ENCODE results near the gene AKT3.

The AKT3 gene

DNA sequence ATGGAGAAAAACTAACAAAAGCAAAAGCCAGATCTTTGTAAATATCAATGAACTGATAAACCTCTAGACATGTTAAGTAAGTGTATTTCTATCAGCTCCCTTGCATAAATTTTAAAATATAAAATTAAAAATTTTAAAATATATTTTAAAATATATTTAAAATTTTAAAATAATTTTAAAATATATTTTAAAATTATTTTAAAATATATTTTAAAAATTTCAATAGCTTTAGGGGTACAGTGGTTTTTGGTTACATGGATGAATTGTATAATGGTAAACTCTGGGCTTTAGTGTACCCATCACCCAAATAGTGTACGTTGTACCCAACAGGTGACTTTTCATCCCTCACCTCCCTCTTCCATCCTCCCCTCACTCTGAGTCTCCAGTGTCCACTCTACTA is 315.0 kb downstream of the AKT3 start:
- TF ChIP-seq ZFX (IDR thresholded peaks at IDR 0.05): no peak
- no peak for TF ChIP-seq CTCF (conservative IDR thresholded peaks at IDR 0.05)
- H3K27ac ChIP-seq: no peak overlapping the region

- TF ChIP-seq ZFX (IDR thresholded peaks at IDR 0.05) (no peak), CTCF (conservative IDR thresholded peaks at IDR 0.05) (no peak)
- no peak overlapping the region for H3K27ac ChIP-seq
Measured at GRCh38 chr1:243529512-243529911, 320.5 kb downstream of the AKT3 start.

DNA sequence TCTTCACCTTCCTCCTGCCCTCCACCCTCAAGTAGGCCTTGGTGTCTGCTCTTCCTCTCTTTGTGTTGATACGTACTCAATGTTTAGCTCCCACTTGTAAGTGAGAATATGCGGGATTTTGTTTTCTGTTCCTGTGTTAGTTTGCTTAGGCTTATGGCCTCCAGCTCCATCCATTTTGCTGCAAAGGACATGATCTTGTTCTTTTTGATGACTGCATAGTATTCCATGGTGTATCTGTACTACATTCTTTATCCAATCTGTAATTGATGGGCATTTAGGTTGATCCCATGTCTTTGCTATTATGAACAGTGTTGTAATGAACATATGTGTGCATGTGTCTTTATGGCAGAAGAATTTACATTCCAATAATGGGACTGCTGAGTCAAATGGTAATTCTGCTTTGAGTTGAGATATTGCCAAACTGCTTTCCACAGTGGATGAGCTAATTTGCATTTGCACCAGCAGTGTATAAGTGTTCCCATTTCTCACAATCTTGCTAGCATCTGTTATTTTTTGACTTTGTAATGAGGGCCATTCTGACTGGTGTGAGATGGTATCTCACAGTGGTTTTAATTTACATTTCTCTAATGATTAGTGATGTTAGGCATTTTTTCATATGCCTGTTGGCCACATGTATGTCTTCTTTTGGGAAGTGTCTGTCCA is 321.5 kb downstream of the AKT3 start:
- TF ChIP-seq ZFX (IDR thresholded peaks at IDR 0.05): no peak
- TF ChIP-seq CTCF (conservative IDR thresholded peaks at IDR 0.05): no peak
- H3K27ac ChIP-seq: no peak overlapping the region

- TF ChIP-seq CTCF (conservative IDR thresholded peaks at IDR 0.05): no peak
- H3K27ac ChIP-seq: no peak overlapping the region
Measured at GRCh38 chr1:243526180-243526579, 323.9 kb downstream of the AKT3 start.

GRCh38 chr1:243525085-243525487 is 325.0 kb downstream of the AKT3 start:
- no peak overlapping the region for H3K27ac ChIP-seq
- TF ChIP-seq CTCF (conservative IDR thresholded peaks at IDR 0.05): no peak
- TF ChIP-seq ZFX (IDR thresholded peaks at IDR 0.05): no peak

DNA sequence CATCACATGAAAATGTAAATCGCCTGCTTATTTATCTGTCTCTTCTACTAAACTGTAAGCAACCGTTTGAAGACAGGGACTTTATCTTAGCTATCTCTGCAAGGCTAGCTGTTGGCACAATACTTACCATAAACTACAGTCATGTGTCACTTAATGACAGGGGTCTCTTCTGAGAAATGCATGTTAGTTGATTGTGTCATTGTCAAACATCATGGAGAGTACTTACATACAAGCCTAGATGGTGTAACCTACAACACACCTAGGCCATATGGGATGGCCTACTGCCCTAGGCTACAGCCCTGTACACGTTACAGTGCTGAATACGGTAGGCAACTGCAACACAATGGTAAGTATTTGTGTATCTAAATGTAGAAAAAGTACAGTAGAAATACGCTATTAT is 326.3 kb downstream of the AKT3 start:
- H3K27ac ChIP-seq: no peak overlapping the region
- TF ChIP-seq CTCF (conservative IDR thresholded peaks at IDR 0.05) (no peak), ZFX (IDR thresholded peaks at IDR 0.05) (no peak)

DNA sequence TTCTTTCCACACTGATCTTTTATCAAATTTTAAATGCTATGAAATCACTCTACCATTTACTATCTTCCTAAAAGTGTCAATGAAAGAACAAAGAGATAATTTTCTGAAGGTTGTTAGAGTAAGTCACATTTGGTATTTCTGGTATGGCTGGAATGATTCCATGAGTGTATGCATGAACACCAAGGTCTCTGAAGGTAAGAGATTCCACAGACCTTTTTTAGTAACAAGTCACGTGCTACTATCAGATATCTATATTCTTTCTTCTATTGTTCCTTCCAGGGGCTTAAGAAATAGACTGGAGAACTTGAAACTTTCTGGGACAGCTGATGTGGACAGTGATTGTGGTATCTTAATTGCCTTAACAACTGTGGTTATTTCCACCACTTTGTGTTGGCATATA is 329.2 kb downstream of the AKT3 start:
- no peak overlapping the region for H3K27ac ChIP-seq
- TF ChIP-seq ZFX (IDR thresholded peaks at IDR 0.05) (no peak), CTCF (conservative IDR thresholded peaks at IDR 0.05) (no peak)

Measured in C4-2B (cell line).